ENCODE measurements around the gene FOXL1. TPM values are rescaled to one million over a fixed set of nuclear protein-coding genes. Genes with fewer than 3 reads are reported as not detected.

FOXL1 gene
- total RNA-seq, 1 experiment from 2014 or later = 7.5 TPM

DNA sequence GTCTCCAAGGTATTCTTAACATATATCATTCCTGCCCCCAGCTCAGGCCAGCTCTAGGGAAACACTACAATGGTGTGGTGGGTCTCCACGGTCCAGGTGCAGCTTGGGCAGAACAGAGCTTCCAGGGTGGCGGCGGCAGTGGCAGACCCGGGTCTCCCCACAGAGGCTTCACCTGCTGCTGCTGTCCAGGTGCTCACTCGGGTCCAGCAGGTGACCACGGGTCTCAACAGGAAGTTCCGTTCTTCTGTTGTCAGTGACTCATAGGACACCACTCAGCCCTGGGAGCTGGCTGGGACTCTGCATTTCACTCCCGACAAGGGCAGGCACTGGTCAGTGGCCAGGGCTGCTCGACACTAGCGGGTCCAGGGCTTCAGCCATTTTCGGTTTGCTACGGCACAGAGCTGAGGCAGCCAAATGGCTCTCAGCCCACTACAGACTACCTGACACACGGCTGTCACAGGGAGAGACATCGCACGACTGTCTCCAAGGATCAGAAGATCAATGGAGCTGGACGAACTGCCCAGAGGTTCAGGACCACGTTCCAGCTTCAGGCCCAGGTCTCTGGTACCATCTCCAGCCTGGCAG, 40.1 kb upstream of the FOXL1 start:
- ChIA-PET POLR2A (no interaction called here), CTCF (no interaction called here), RAD21 (ENCODE audit: low non-redundant PET in 1 of 2, low total read pairs in 2 of 2, uncharacterized antibody in 2 of 2, unreplicated experiment in 2 of 2) (no interaction called here)
- DNase-seq (ENCODE audit: low read depth, low spot score) (no peak), ATAC-seq (no peak)
- no peak overlapping the region for H3K9ac ChIP-seq (ENCODE audit: low read length)
- no peaks in the 10 kb centered on the region for H3K4me1 ChIP-seq (ENCODE audit: control insufficient read depth in 1 of 2, insufficient read depth in 2 of 2, low read length in 2 of 2)
- H3K79me2 ChIP-seq (ENCODE audit: insufficient read depth, low read length) = no peaks in the 10 kb centered on the region
- H3K9me3 ChIP-seq (ENCODE audit: control insufficient read depth in 1 of 2, insufficient read depth in 1 of 2, low read depth in 1 of 2, low read length in 2 of 2) = no peaks in the 10 kb centered on the region
- H3K27me3 ChIP-seq (ENCODE audit: insufficient read depth, low read length) = no peaks in the 10 kb centered on the region
- H3K4me3 ChIP-seq (replicated peaks in 1 of 2; ENCODE audit: low read depth in 1 of 2, low read length in 2 of 2) = no peak overlapping the region
- no peaks in the 10 kb centered on the region for H3K9me2 ChIP-seq (ENCODE audit: insufficient read depth)
- H2AFZ ChIP-seq (ENCODE audit: low read depth, low read length, poor library complexity, severe bottlenecking) = no peak overlapping the region
- no peaks in the 10 kb centered on the region for H4K20me1 ChIP-seq (ENCODE audit: insufficient read depth)
- TF ChIP-seq POLR2AphosphoS5 (IDR thresholded peaks at IDR 0.05; ENCODE audit: low read depth, low read length) (no peak), CEBPB (IDR thresholded peaks at IDR 0.05; ENCODE audit: low read depth) (no peak), EGR1 (IDR thresholded peaks at IDR 0.05; ENCODE audit: low read depth) (no peak), CBX3 (IDR thresholded peaks at IDR 0.05; ENCODE audit: low read depth) (no peak), RAD21 (IDR thresholded peaks at IDR 0.05; ENCODE audit: low read depth) (no peak), TCF7L2 (IDR thresholded peaks at IDR 0.05; ENCODE audit: borderline replicate concordance, extremely low read depth, insufficient read depth, insufficient read length) (no peak), FOSL1 (IDR thresholded peaks at IDR 0.05; ENCODE audit: low read depth) (no peak), ATF3 (IDR thresholded peaks at IDR 0.05) (no peak), EZH2 (IDR thresholded peaks at IDR 0.05) (no peak), EZH2phosphoT487 (IDR thresholded peaks at IDR 0.05; ENCODE audit: borderline replicate concordance) (no peak), ZFX (IDR thresholded peaks at IDR 0.05) (no peak), CTCF (IDR thresholded peaks at IDR 0.05 in 2 of 3, conservative IDR thresholded peaks at IDR 0.05 in 1 of 3; ENCODE audit: borderline replicate concordance in 1 of 3, insufficient read depth in 1 of 3, low read depth in 2 of 3, low read length in 2 of 3) (no peak), YY1 (IDR thresholded peaks at IDR 0.05; ENCODE audit: extremely low read depth, insufficient replicate concordance, low read depth, low read length) (no peak), SIN3A (IDR thresholded peaks at IDR 0.05; ENCODE audit: low read depth) (no peak), ZBTB33 (IDR thresholded peaks at IDR 0.05; ENCODE audit: extremely low read depth, insufficient replicate concordance, low read length) (no peak), ZNF274 (IDR thresholded peaks at IDR 0.05; ENCODE audit: low read depth, low read length) (no peak), JUND (IDR thresholded peaks at IDR 0.05) (no peak), POLR2A (IDR thresholded peaks at IDR 0.05; ENCODE audit: borderline replicate concordance, extremely low read depth, insufficient read depth, insufficient read length) (no peak), SRF (IDR thresholded peaks at IDR 0.05; ENCODE audit: low read depth) (no peak)
- H3K27ac ChIP-seq (ENCODE audit: low read depth, low read length) = no peak overlapping the region
- intact Hi-C loops (cut with micrococcal nuclease) = no loop called here
- H3K36me3 ChIP-seq (ENCODE audit: control insufficient read depth in 1 of 2, insufficient read depth in 2 of 2, low read length in 2 of 2) = peaks cover 25 to 30% of the 10 kb centered on the region in 2 experiments
- BruUV-seq (replicated peaks) = no TSS peak
- no peak overlapping the region for H3K4me2 ChIP-seq (ENCODE audit: low read length)

Data from HCT116 (cell line).